WTC11 (cell line): Measurements from ENCODE around the gene UBL7. TPM values are rescaled to one million over a fixed set of nuclear protein-coding genes. Genes with fewer than 3 reads are reported as not detected.
A peak's percentile ranks its signal among the peaks of the same experiment; 100 is the strongest.
"Not testable (repeated sequence)": the region's sequence is repeated elsewhere in the genome, so short reads cannot be mapped to it uniquely, and the experiment has no call there.

ENCODE experiments used
- ATAC-seq: fragments of 200-7000 bp; cut with Tn5 transposase; 2 replicates; pipeline ENCODE4 v1.10.0; 2021; ENCODE audit warnings: mild to moderate bottlenecking, moderate library complexity
- CTCF ChIA-PET: fragments of 300-600 bp; sonication (Branson Sonifier 250); formaldehyde crosslinking; loops from one replicate; lab custom pipeline; 2021; ENCODE audit warnings: antibody characterized with exemption; lab: Charles Lee
- POLR2A ChIA-PET: fragments of 350-600 bp; sonication (Branson Sonifier 250); formaldehyde crosslinking; loops from one replicate; lab custom pipeline; 2021; ENCODE audit warnings: antibody characterized with exemption; lab: Charles Lee
- DNase-seq: peaks from one replicate; pipeline ENCODE4 v3.0.0; 2021; ENCODE audit warnings: low spot score
- H3K27ac Mint-ChIP-seq: 2 replicates; pipeline ENCODE4 v1.8.0; 2021; ENCODE audit warnings: mixed read lengths
- H3K27me3 Mint-ChIP-seq: 2 replicates; pipeline ENCODE4 v1.8.0; 2021; ENCODE audit warnings: low read depth, mild to moderate bottlenecking, moderate library complexity, mixed read lengths
- H3K36me3 Mint-ChIP-seq: 2 replicates; pipeline ENCODE4 v1.8.0; 2021; ENCODE audit warnings: mixed read lengths
- H3K4me1 Mint-ChIP-seq: 2 replicates; pipeline ENCODE4 v1.8.0; 2022; ENCODE audit warnings: mixed read lengths
- H3K4me3 Mint-ChIP-seq: 2 replicates; pipeline ENCODE4 v1.8.0; 2021; ENCODE audit warnings: mild to moderate bottlenecking, moderate library complexity, mixed read lengths
- H3K9me3 Mint-ChIP-seq: 2 replicates; pipeline ENCODE4 v1.8.0; 2021; ENCODE audit warnings: mixed read lengths
- E2F5 ChIP-seq: sonication (generic); formaldehyde crosslinking; IDR thresholded peaks from 2 replicates; pipeline ENCODE4 v1.8.1; 2022; ENCODE audit warnings: mild to moderate bottlenecking, moderate library complexity, missing genetic modification reagents
- EMX1 ChIP-seq: fragments of 250-450 bp; sonication (Bioruptor Pico); IDR thresholded peaks from 2 replicates; pipeline ENCODE4 v1.8.0; 2021; ENCODE audit warnings: mild to moderate bottlenecking
- ESRRA ChIP-seq: sonication (generic); formaldehyde crosslinking; IDR thresholded peaks from 2 replicates; pipeline ENCODE4 v1.8.1; 2022; ENCODE audit warnings: mild to moderate bottlenecking, missing genetic modification reagents, borderline replicate concordance
- FOXP1 ChIP-seq: sonication (generic); formaldehyde crosslinking; IDR thresholded peaks from 2 replicates; pipeline ENCODE4 v1.8.0; 2022; ENCODE audit warnings: missing genetic modification reagents, mild to moderate bottlenecking, moderate library complexity, borderline replicate concordance
- GABPB1 ChIP-seq: sonication (generic); formaldehyde crosslinking; IDR thresholded peaks from 2 replicates; pipeline ENCODE4 v1.8.1; 2023; ENCODE audit warnings: mild to moderate bottlenecking, missing genetic modification reagents
- HMGA2 ChIP-seq: fragments of 250-450 bp; sonication (Bioruptor Pico); IDR thresholded peaks from 2 replicates; pipeline ENCODE4 v1.4.0; 2021; ENCODE audit warnings: mild to moderate bottlenecking, moderate library complexity
- KAT7 ChIP-seq: sonication (generic); formaldehyde crosslinking; IDR thresholded peaks from 2 replicates; pipeline ENCODE4 v1.8.1; 2023; ENCODE audit warnings: missing genetic modification reagents, mild to moderate bottlenecking, borderline replicate concordance
- MXD4 ChIP-seq: fragments of 250-450 bp; sonication (Bioruptor Pico); IDR thresholded peaks from 2 replicates; pipeline ENCODE4 v1.8.0; 2021; ENCODE audit warnings: mild to moderate bottlenecking, moderate library complexity, borderline replicate concordance
- PREB ChIP-seq: sonication (generic); formaldehyde crosslinking; IDR thresholded peaks from 2 replicates; pipeline ENCODE4 v1.8.1; 2022; ENCODE audit warnings: mild to moderate bottlenecking, missing genetic modification reagents, moderate library complexity, borderline replicate concordance
- SMAD3 ChIP-seq: sonication (generic); formaldehyde crosslinking; IDR thresholded peaks from 2 replicates; pipeline ENCODE4 v1.8.0; 2022; ENCODE audit warnings: missing genetic modification reagents, mild to moderate bottlenecking, borderline replicate concordance
- ZNF138 ChIP-seq: sonication (generic); formaldehyde crosslinking; conservative IDR thresholded peaks from 2 replicates; pipeline ENCODE4 v1.8.1; 2022; ENCODE audit warnings: mild to moderate bottlenecking, moderate library complexity, missing genetic modification reagents
- ZNF281 ChIP-seq: sonication (generic); formaldehyde crosslinking; IDR thresholded peaks from 2 replicates; pipeline ENCODE4 v1.8.0; 2023; ENCODE audit warnings: mild to moderate bottlenecking, missing genetic modification reagents
- ZNF416 ChIP-seq: fragments of 250-450 bp; sonication (Bioruptor Pico); IDR thresholded peaks from 2 replicates; pipeline ENCODE4 v1.9.0; 2021; ENCODE audit warnings: mild to moderate bottlenecking, inconsistent platforms
- total RNA-seq: library from RNA; stranded (reverse); gene quantifications from 3 replicates; pipeline ENCODE4 v1.2.3, GENCODE V29; 2021
- TF ChIP-seq, protein P1 (sequence below): sonication (generic); formaldehyde crosslinking; conservative IDR thresholded peaks from 2 replicates; pipeline ENCODE4 v1.8.1; 2022; ENCODE audit warnings: mild to moderate bottlenecking, missing genetic modification reagents
- TF ChIP-seq, protein P2 (sequence below): sonication (generic); formaldehyde crosslinking; IDR thresholded peaks from 2 replicates; pipeline ENCODE4 v1.8.0; 2023; ENCODE audit warnings: missing genetic modification reagents
- TF ChIP-seq, protein P3 (sequence below): fragments of 250-450 bp; sonication (Bioruptor Pico); IDR thresholded peaks from 2 replicates; pipeline ENCODE4 v1.9.0; 2021; ENCODE audit warnings: moderate library complexity, mild to moderate bottlenecking, inconsistent platforms, borderline replicate concordance
- TF ChIP-seq, protein P4 (sequence below): sonication (generic); formaldehyde crosslinking; IDR thresholded peaks from 2 replicates; pipeline ENCODE4 v1.8.1; 2023; ENCODE audit warnings: mild to moderate bottlenecking, missing genetic modification reagents, moderate library complexity
- TF ChIP-seq, protein P5 (sequence below): fragments of 250-450 bp; sonication (Bioruptor Pico); IDR thresholded peaks from 2 replicates; pipeline ENCODE4 v2.1.2; 2022; ENCODE audit warnings: mild to moderate bottlenecking, moderate library complexity
- TF ChIP-seq, protein P6 (sequence below): fragments of 250-450 bp; sonication (Bioruptor Pico); IDR thresholded peaks from 2 replicates; pipeline ENCODE4 v1.9.0; 2021; ENCODE audit warnings: mild to moderate bottlenecking

Gene UBL7
- total RNA-seq, 1 experiment from 2014 or later, result 70.1 TPM

- ATAC-seq, result no peak
- TF ChIP-seq ZNF416 (no peak), SMAD3 (CRISPR knock-in tag) (no peak), GABPB1 (no peak), ESRRA (CRISPR knock-in tag) (no peak), ZNF138 (CRISPR knock-in tag) (no peak), HMGA2 (CRISPR knock-in tag) (no peak), PREB (CRISPR knock-in tag) (no peak), MXD4 (CRISPR knock-in tag) (no peak), EMX1 (no peak)
- TF ChIP-seq, protein P1, sequence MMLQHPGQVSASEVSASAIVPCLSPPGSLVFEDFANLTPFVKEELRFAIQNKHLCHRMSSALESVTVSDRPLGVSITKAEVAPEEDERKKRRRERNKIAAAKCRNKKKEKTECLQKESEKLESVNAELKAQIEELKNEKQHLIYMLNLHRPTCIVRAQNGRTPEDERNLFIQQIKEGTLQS (CRISPR knock-in tag), result no peak
- TF ChIP-seq, protein P2, sequence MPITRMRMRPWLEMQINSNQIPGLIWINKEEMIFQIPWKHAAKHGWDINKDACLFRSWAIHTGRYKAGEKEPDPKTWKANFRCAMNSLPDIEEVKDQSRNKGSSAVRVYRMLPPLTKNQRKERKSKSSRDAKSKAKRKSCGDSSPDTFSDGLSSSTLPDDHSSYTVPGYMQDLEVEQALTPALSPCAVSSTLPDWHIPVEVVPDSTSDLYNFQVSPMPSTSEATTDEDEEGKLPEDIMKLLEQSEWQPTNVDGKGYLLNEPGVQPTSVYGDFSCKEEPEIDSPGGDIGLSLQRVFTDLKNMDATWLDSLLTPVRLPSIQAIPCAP (CRISPR knock-in tag), result no peak
- TF ChIP-seq, protein P3, sequence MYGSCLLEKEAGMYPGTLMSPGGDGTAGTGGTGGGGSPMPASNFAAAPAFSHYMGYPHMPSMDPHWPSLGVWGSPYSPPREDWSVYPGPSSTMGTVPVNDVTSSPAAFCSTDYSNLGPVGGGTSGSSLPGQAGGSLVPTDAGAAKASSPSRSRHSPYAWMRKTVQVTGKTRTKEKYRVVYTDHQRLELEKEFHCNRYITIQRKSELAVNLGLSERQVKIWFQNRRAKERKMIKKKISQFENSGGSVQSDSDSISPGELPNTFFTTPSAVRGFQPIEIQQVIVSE (CRISPR knock-in tag), result no peak
- TF ChIP-seq, protein P4, sequence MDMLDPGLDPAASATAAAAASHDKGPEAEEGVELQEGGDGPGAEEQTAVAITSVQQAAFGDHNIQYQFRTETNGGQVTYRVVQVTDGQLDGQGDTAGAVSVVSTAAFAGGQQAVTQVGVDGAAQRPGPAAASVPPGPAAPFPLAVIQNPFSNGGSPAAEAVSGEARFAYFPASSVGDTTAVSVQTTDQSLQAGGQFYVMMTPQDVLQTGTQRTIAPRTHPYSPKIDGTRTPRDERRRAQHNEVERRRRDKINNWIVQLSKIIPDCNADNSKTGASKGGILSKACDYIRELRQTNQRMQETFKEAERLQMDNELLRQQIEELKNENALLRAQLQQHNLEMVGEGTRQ, result no peak
- TF ChIP-seq, protein P5, sequence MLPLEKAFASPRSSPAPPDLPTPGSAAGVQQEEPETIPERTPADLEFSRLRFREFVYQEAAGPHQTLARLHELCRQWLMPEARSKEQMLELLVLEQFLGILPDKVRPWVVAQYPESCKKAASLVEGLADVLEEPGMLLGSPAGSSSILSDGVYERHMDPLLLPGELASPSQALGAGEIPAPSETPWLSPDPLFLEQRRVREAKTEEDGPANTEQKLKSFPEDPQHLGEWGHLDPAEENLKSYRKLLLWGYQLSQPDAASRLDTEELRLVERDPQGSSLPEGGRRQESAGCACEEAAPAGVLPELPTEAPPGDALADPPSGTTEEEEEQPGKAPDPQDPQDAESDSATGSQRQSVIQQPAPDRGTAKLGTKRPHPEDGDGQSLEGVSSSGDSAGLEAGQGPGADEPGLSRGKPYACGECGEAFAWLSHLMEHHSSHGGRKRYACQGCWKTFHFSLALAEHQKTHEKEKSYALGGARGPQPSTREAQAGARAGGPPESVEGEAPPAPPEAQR (CRISPR knock-in tag), result no peak
- TF ChIP-seq, protein P6, sequence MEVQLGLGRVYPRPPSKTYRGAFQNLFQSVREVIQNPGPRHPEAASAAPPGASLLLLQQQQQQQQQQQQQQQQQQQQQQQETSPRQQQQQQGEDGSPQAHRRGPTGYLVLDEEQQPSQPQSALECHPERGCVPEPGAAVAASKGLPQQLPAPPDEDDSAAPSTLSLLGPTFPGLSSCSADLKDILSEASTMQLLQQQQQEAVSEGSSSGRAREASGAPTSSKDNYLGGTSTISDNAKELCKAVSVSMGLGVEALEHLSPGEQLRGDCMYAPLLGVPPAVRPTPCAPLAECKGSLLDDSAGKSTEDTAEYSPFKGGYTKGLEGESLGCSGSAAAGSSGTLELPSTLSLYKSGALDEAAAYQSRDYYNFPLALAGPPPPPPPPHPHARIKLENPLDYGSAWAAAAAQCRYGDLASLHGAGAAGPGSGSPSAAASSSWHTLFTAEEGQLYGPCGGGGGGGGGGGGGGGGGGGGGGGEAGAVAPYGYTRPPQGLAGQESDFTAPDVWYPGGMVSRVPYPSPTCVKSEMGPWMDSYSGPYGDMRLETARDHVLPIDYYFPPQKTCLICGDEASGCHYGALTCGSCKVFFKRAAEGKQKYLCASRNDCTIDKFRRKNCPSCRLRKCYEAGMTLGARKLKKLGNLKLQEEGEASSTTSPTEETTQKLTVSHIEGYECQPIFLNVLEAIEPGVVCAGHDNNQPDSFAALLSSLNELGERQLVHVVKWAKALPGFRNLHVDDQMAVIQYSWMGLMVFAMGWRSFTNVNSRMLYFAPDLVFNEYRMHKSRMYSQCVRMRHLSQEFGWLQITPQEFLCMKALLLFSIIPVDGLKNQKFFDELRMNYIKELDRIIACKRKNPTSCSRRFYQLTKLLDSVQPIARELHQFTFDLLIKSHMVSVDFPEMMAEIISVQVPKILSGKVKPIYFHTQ, result no peak
- Mint-ChIP-seq H3K4me1 (peaks cover 20% of the 10 kb centered on the region), H3K4me3 (peak overlapping the region; percentile 98), H3K9me3 (peaks cover 14% of the 10 kb centered on the region), H3K27ac (peak overlapping the region; percentile 98), H3K27me3 (no peaks in the 10 kb centered on the region), H3K36me3 (peaks cover 41% of the 10 kb centered on the region)
- ChIA-PET POLR2A (interaction anchor here (1.0 to 1.7 kb wide), 3 partner anchors 18 to 79 kb away, joined by 3 to 7 read pairs (median 4); partner anchors contain the start of gene ARID3B), CTCF (interaction anchor here (1.5 to 2.5 kb wide), 4 partner anchors 21 to 79 kb away, joined by 6 to 14 read pairs (median 11); no protein-coding TSS in a partner anchor)
- DNase-seq, result no peak
Observed at GRCh38 chr15:74461847-74462511, 1.0 kb upstream of the UBL7 start.

- H3K36me3 Mint-ChIP-seq, result peaks cover 37% of the 10 kb centered on the region
- TF ChIP-seq FOXP1 (CRISPR knock-in tag) (no peak), ZNF416 (no peak), ZNF281 (no peak), KAT7 (no peak), E2F5 (CRISPR knock-in tag) (no peak)
- TF ChIP-seq, all 79 proteins: peak for 0
- Mint-ChIP-seq H3K4me1 (peaks cover 20% of the 10 kb centered on the region), H3K27me3 (no peaks in the 10 kb centered on the region), H3K4me3 (peak overlapping the region; percentile 98), H3K9me3 (peaks cover 14% of the 10 kb centered on the region), H3K27ac (peak overlapping the region; percentile 79)
- ATAC-seq (no peak), DNase-seq (no peak)
- POLR2A ChIA-PET, result interaction anchor here (0.8 to 1.2 kb wide), 7 partner anchors 8 to 155 kb away, joined by 3 to 7 read pairs (median 4); no protein-coding TSS in a partner anchor
- CTCF ChIA-PET, result interaction anchor here (0.7 to 2.5 kb wide), 10 partner anchors 17 to 311 kb away, joined by 3 to 14 read pairs (median 4); no protein-coding TSS in a partner anchor
Observed at GRCh38 chr15:74460298-74460697, 662 bp downstream of the UBL7 start.

GRCh38 chr15:74459798-74460197 is 1.2 kb downstream of the UBL7 start:
- H3K36me3 Mint-ChIP-seq, result peaks cover 39% of the 10 kb centered on the region
- H3K27me3 Mint-ChIP-seq, H3K27ac Mint-ChIP-seq, POLR2A ChIA-PET, ATAC-seq, DNase-seq: not testable (repeated sequence)
- peak overlapping the region; percentile 98 for H3K4me3 Mint-ChIP-seq
- H3K4me1 Mint-ChIP-seq, result peaks cover 22% of the 10 kb centered on the region
- peaks cover 14% of the 10 kb centered on the region for H3K9me3 Mint-ChIP-seq
- CTCF ChIA-PET, result interaction anchor here (2.5 kb wide), 1 partner anchor 77 kb away, joined by 14 read pairs; no protein-coding TSS in a partner anchor
